WTC11 (cell line): ENCODE data around the gene GLE1.

Source experiments
- ATF1 ChIP-seq: sonication (generic); formaldehyde crosslinking; IDR thresholded peaks from 2 replicates; pipeline ENCODE4 v1.8.1; 2023; ENCODE audit warnings: mild to moderate bottlenecking, moderate library complexity, missing genetic modification reagents
- CREM ChIP-seq: sonication (generic); formaldehyde crosslinking; IDR thresholded peaks from 2 replicates; pipeline ENCODE4 v1.8.1; 2022; ENCODE audit warnings: mild to moderate bottlenecking, missing genetic modification reagents, moderate library complexity
- NR3C1 ChIP-seq: sonication (generic); formaldehyde crosslinking; conservative IDR thresholded peaks from 2 replicates; pipeline ENCODE4 v1.8.1; 2023; ENCODE audit warnings: low read depth, mild to moderate bottlenecking, missing genetic modification reagents
- SP1 ChIP-seq: sonication (generic); formaldehyde crosslinking; conservative IDR thresholded peaks from 2 replicates; pipeline ENCODE4 v1.8.1; 2022; ENCODE audit warnings: missing genetic modification reagents
- TCF7 ChIP-seq: sonication (generic); formaldehyde crosslinking; IDR thresholded peaks from 2 replicates; pipeline ENCODE4 v1.8.0; 2022; ENCODE audit warnings: mild to moderate bottlenecking, low read depth, missing genetic modification reagents, moderate library complexity
- TP53 ChIP-seq: sonication (generic); formaldehyde crosslinking; IDR thresholded peaks from 2 replicates; pipeline ENCODE4 v1.8.1; 2023; ENCODE audit warnings: mild to moderate bottlenecking, missing genetic modification reagents
- TF ChIP-seq, protein P1 (sequence below): sonication (generic); formaldehyde crosslinking; IDR thresholded peaks from 2 replicates; pipeline ENCODE4 v1.8.1; 2023; ENCODE audit warnings: mild to moderate bottlenecking, missing genetic modification reagents, moderate library complexity
- TF ChIP-seq, protein P2 (sequence below): fragments of 200-600 bp; IDR thresholded peaks from 2 replicates; pipeline ENCODE4 v1.8.0; 2022; ENCODE audit warnings: antibody characterized with exemption
- TF ChIP-seq, protein P3 (sequence below): sonication (generic); formaldehyde crosslinking; IDR thresholded peaks from 2 replicates; pipeline ENCODE4 v1.8.0; 2022; ENCODE audit warnings: missing genetic modification reagents

GRCh38 chr9:128504485-128505413 is at the start of gene GLE1:
- TF ChIP-seq, protein P1, sequence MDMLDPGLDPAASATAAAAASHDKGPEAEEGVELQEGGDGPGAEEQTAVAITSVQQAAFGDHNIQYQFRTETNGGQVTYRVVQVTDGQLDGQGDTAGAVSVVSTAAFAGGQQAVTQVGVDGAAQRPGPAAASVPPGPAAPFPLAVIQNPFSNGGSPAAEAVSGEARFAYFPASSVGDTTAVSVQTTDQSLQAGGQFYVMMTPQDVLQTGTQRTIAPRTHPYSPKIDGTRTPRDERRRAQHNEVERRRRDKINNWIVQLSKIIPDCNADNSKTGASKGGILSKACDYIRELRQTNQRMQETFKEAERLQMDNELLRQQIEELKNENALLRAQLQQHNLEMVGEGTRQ (CRISPR knock-in tag): no peak
- TF ChIP-seq, protein P2, sequence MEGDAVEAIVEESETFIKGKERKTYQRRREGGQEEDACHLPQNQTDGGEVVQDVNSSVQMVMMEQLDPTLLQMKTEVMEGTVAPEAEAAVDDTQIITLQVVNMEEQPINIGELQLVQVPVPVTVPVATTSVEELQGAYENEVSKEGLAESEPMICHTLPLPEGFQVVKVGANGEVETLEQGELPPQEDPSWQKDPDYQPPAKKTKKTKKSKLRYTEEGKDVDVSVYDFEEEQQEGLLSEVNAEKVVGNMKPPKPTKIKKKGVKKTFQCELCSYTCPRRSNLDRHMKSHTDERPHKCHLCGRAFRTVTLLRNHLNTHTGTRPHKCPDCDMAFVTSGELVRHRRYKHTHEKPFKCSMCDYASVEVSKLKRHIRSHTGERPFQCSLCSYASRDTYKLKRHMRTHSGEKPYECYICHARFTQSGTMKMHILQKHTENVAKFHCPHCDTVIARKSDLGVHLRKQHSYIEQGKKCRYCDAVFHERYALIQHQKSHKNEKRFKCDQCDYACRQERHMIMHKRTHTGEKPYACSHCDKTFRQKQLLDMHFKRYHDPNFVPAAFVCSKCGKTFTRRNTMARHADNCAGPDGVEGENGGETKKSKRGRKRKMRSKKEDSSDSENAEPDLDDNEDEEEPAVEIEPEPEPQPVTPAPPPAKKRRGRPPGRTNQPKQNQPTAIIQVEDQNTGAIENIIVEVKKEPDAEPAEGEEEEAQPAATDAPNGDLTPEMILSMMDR: no peak
- TF ChIP-seq ATF1 (CRISPR knock-in tag) (no peak), CREM (CRISPR knock-in tag) (no peak), TCF7 (no peak), SP1 (CRISPR knock-in tag) (peak; percentile 86), NR3C1 (CRISPR knock-in tag) (no peak), TP53 (no peak)
- TF ChIP-seq, protein P3, sequence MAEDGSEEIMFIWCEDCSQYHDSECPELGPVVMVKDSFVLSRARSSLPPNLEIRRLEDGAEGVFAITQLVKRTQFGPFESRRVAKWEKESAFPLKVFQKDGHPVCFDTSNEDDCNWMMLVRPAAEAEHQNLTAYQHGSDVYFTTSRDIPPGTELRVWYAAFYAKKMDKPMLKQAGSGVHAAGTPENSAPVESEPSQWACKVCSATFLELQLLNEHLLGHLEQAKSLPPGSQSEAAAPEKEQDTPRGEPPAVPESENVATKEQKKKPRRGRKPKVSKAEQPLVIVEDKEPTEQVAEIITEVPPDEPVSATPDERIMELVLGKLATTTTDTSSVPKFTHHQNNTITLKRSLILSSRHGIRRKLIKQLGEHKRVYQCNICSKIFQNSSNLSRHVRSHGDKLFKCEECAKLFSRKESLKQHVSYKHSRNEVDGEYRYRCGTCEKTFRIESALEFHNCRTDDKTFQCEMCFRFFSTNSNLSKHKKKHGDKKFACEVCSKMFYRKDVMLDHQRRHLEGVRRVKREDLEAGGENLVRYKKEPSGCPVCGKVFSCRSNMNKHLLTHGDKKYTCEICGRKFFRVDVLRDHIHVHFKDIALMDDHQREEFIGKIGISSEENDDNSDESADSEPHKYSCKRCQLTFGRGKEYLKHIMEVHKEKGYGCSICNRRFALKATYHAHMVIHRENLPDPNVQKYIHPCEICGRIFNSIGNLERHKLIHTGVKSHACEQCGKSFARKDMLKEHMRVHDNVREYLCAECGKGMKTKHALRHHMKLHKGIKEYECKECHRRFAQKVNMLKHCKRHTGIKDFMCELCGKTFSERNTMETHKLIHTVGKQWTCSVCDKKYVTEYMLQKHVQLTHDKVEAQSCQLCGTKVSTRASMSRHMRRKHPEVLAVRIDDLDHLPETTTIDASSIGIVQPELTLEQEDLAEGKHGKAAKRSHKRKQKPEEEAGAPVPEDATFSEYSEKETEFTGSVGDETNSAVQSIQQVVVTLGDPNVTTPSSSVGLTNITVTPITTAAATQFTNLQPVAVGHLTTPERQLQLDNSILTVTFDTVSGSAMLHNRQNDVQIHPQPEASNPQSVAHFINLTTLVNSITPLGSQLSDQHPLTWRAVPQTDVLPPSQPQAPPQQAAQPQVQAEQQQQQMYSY (CRISPR knock-in tag): no peak
